Mucosa of stomach (tissue), 1 donor: ENCODE data around the gene SCTR.
A peak's percentile ranks its signal among the peaks of the same experiment; 100 is the strongest.

Source experiments
- H3K27me3 ChIP-seq: one replicate; pipeline ENCODE4 v1.7.0; 2013; ENCODE audit warnings: mild to moderate bottlenecking, low read length; ENCODE audit not compliant: control insufficient read depth, insufficient read depth
- H3K36me3 ChIP-seq: one replicate; pipeline ENCODE4 v1.7.0; 2013; ENCODE audit warnings: low read length; ENCODE audit not compliant: control insufficient read depth, insufficient read depth
- H3K4me1 ChIP-seq: one replicate; pipeline ENCODE4 v1.7.0; 2013; ENCODE audit warnings: mild to moderate bottlenecking, low read length; ENCODE audit not compliant: control insufficient read depth, insufficient read depth
- H3K4me3 ChIP-seq: one replicate; pipeline ENCODE4 v1.7.0; 2013; ENCODE audit warnings: low read length
- H3K9ac ChIP-seq: one replicate; pipeline ENCODE4 v1.7.0; 2013; ENCODE audit warnings: mild to moderate bottlenecking, low read length, moderate library complexity
- H3K9me3 ChIP-seq: one replicate; pipeline ENCODE4 v1.7.0; 2013; ENCODE audit warnings: mild to moderate bottlenecking, low read length, moderate library complexity; ENCODE audit not compliant: control insufficient read depth
- donor health status: Pancreatic carcinoma.

SCTR gene

GRCh38 chr2:119433636-119434327 lies 90.5 kb downstream of the SCTR start:
- Histone ChIP-seq H3K4me1 (peaks cover 61% of the 10 kb centered on the region), H3K9ac (no peak overlapping the region)

GRCh38 chr2:119432851-119433522 lies 91.3 kb downstream of the SCTR start:
- H3K4me3 ChIP-seq = peak overlapping the region; percentile 53
- no peaks in the 10 kb centered on the region for H3K27me3 ChIP-seq
- H3K36me3 ChIP-seq = no peaks in the 10 kb centered on the region
- peaks cover 64% of the 10 kb centered on the region for H3K4me1 ChIP-seq
- H3K9ac ChIP-seq = peak overlapping the region; percentile 65
- H3K9me3 ChIP-seq = no peaks in the 10 kb centered on the region

More at GRCh38 chr2:119433636-119434327, 90.5 kb downstream of the SCTR start:
- no peaks in the 10 kb centered on the region for H3K9me3 ChIP-seq
- H3K4me3 ChIP-seq = no peak overlapping the region
- no peaks in the 10 kb centered on the region for H3K27me3 ChIP-seq
- H3K36me3 ChIP-seq = no peaks in the 10 kb centered on the region

- no peaks in the 10 kb centered on the region for H3K27me3 ChIP-seq
- H3K4me1 ChIP-seq = peaks cover 71% of the 10 kb centered on the region
- H3K4me3 ChIP-seq = peak overlapping the region; percentile 53
- H3K9ac ChIP-seq = peak overlapping the region; percentile 65
- H3K36me3 ChIP-seq = no peaks in the 10 kb centered on the region
- no peaks in the 10 kb centered on the region for H3K9me3 ChIP-seq
Measured at GRCh38 chr2:119431976-119432850, 92.1 kb downstream of the SCTR start.

GRCh38 chr2:119431155-119431975 lies 92.9 kb downstream of the SCTR start, which contains the start of gene TMEM37:
Gene TMEM37 (plus strand): TSS chr2:119431854. CDS start chr2:119431904, 50 bp downstream.
- H3K4me3 ChIP-seq = peak within 1 kb of the TSS; percentile 65
- no peaks in the 10 kb centered on the region for H3K27me3 ChIP-seq
- no peaks in the 10 kb centered on the region for H3K9me3 ChIP-seq
- H3K36me3 ChIP-seq = no peaks in the 10 kb centered on the region
- H3K4me1 ChIP-seq = peaks cover 80% of the 10 kb centered on the region
- H3K9ac ChIP-seq = peak within 1 kb of the TSS; percentile 90

GRCh38 chr2:119430023-119430498 lies 94.2 kb downstream of the SCTR start:
- Histone ChIP-seq H3K9me3 (no peaks in the 10 kb centered on the region), H3K9ac (no peak overlapping the region), H3K4me3 (no peak overlapping the region), H3K36me3 (no peaks in the 10 kb centered on the region), H3K4me1 (peaks cover 86% of the 10 kb centered on the region), H3K27me3 (no peaks in the 10 kb centered on the region)

GRCh38 chr2:119429225-119429981 lies 94.9 kb downstream of the SCTR start:
- H3K9me3 ChIP-seq = no peaks in the 10 kb centered on the region
- H3K9ac ChIP-seq = no peak overlapping the region

GRCh38 chr2:119428488-119429224 lies 95.6 kb downstream of the SCTR start:
- Histone ChIP-seq H3K4me3 (no peak overlapping the region), H3K4me1 (peaks cover 83% of the 10 kb centered on the region), H3K27me3 (no peaks in the 10 kb centered on the region), H3K36me3 (no peaks in the 10 kb centered on the region), H3K9ac (no peak overlapping the region), H3K9me3 (no peaks in the 10 kb centered on the region)

More at GRCh38 chr2:119429225-119429981, 94.9 kb downstream of the SCTR start:
- Histone ChIP-seq H3K4me1 (peaks cover 83% of the 10 kb centered on the region), H3K36me3 (no peaks in the 10 kb centered on the region), H3K27me3 (no peaks in the 10 kb centered on the region), H3K4me3 (no peak overlapping the region)

- Histone ChIP-seq H3K27me3 (no peaks in the 10 kb centered on the region), H3K9ac (no peak overlapping the region), H3K36me3 (no peaks in the 10 kb centered on the region), H3K4me3 (no peak overlapping the region), H3K9me3 (no peaks in the 10 kb centered on the region), H3K4me1 (peaks cover 84% of the 10 kb centered on the region)
Measured at GRCh38 chr2:119427756-119428155, 96.5 kb downstream of the SCTR start.

- Histone ChIP-seq H3K9me3 (no peaks in the 10 kb centered on the region), H3K4me3 (no peak overlapping the region), H3K4me1 (peaks cover 85% of the 10 kb centered on the region), H3K36me3 (no peaks in the 10 kb centered on the region), H3K27me3 (no peaks in the 10 kb centered on the region), H3K9ac (peak overlapping the region; percentile 55)
Measured at GRCh38 chr2:119426801-119427395, 97.4 kb downstream of the SCTR start.

- Histone ChIP-seq H3K9me3 (no peaks in the 10 kb centered on the region), H3K4me3 (no peak overlapping the region), H3K36me3 (no peaks in the 10 kb centered on the region), H3K27me3 (no peaks in the 10 kb centered on the region), H3K4me1 (peaks cover 90% of the 10 kb centered on the region), H3K9ac (peak overlapping the region; percentile 55)
Measured at GRCh38 chr2:119426396-119426675, 97.9 kb downstream of the SCTR start.
